ENCODE measurements around the gene KIT. TPM values are rescaled to one million over a fixed set of nuclear protein-coding genes. Genes with fewer than 3 reads are reported as not detected.

The KIT gene
- total and polyA plus RNA-seq, 2 donors (not counting 1 experiment from before 2014, with no cell fraction given) = 0.50 to 19.9 TPM

DNA sequence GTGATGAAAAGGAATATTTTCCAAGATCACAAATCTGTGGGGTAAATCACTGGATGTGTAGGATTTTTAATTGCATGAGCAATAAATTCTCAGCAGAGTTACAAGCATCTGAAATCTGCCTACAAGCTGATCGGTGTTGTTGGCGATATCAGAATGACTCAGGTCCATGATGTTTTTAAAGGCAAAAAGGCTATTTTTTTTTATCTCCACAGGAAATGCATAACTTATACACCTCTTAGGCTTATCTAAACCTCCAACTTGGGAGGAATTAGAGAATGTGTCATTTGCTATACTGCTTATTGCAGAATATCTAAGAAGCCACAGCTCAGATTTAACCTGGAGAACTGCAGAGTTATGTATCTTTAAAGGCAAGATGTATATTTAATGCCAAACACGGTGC, 61.6 kb downstream of the KIT start:
- Histone ChIP-seq H3K4me3 (replicated peaks in 1 of 4; ENCODE audit: control extremely low read depth in 1 of 4, insufficient read depth in 1 of 4, low read depth in 3 of 4, low read length in 4 of 4) (no peak overlapping the region), H3K4me2 (ENCODE audit: extremely low read depth, insufficient read depth, low read length) (no peak overlapping the region), H4K20me1 (ENCODE audit: control insufficient read depth, extremely low read depth, insufficient read depth, low read length) (no peaks in the 10 kb centered on the region), H3K27ac (ENCODE audit: insufficient read depth, low read length) (no peak overlapping the region), H2AFZ (ENCODE audit: low read length) (no peak overlapping the region), H3K36me3 (ENCODE audit: control insufficient read depth, insufficient read depth, low read length) (no peaks in the 10 kb centered on the region), H3K79me2 (ENCODE audit: control insufficient read depth, insufficient read depth, low read length) (no peaks in the 10 kb centered on the region), H3K9me3 (ENCODE audit: control insufficient read depth, insufficient read depth, low read depth, low read length) (no peaks in the 10 kb centered on the region), H3K27me3 (ENCODE audit: control insufficient read depth, insufficient read depth, low read length) (no peaks in the 10 kb centered on the region), H3K9ac (ENCODE audit: insufficient read depth, low read length) (no peak overlapping the region), H3K4me1 (ENCODE audit: control insufficient read depth, extremely low read depth, insufficient read depth, low read length) (no peaks in the 10 kb centered on the region)
- TF ChIP-seq EZH2 (IDR thresholded peaks at IDR 0.05; ENCODE audit: low read length, missing control alignments) = no peak
- TF ChIP-seq, protein P1, sequence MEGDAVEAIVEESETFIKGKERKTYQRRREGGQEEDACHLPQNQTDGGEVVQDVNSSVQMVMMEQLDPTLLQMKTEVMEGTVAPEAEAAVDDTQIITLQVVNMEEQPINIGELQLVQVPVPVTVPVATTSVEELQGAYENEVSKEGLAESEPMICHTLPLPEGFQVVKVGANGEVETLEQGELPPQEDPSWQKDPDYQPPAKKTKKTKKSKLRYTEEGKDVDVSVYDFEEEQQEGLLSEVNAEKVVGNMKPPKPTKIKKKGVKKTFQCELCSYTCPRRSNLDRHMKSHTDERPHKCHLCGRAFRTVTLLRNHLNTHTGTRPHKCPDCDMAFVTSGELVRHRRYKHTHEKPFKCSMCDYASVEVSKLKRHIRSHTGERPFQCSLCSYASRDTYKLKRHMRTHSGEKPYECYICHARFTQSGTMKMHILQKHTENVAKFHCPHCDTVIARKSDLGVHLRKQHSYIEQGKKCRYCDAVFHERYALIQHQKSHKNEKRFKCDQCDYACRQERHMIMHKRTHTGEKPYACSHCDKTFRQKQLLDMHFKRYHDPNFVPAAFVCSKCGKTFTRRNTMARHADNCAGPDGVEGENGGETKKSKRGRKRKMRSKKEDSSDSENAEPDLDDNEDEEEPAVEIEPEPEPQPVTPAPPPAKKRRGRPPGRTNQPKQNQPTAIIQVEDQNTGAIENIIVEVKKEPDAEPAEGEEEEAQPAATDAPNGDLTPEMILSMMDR (conservative IDR thresholded peaks at IDR 0.05 in 1 of 2, IDR thresholded peaks at IDR 0.05 in 1 of 2; ENCODE audit: low read depth in 1 of 2, low read length in 2 of 2) = no peak
- peak in 1 of 2 donors; percentile 11 for DNase-seq (ENCODE audit: low read depth in 2 of 2)

DNA sequence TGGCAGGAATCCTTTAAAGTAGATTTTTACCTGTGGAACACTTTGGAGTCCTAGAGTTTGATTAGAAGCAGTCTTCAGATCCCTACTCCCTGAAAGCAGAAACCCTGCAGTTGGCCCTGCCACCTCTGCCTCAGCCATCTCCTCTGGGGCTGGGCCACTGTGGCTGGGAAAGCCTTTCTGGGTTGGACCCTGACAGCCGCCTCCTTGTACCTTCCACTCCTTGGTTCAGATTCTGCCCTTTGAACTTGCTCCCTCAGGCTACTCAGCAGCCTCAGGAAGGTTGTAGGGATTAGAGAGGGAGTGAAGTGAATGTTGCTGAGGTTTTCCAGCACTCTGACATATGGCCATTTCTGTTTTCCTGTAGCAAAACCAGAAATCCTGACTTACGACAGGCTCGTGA, 65.5 kb downstream of the KIT start:
- no peak for DNase-seq (ENCODE audit: low read depth in 2 of 2)
- Histone ChIP-seq H3K4me1 (ENCODE audit: control insufficient read depth, extremely low read depth, insufficient read depth, low read length) (no peaks in the 10 kb centered on the region), H3K79me2 (ENCODE audit: control insufficient read depth, insufficient read depth, low read length) (no peaks in the 10 kb centered on the region), H3K27ac (ENCODE audit: insufficient read depth, low read length) (no peak overlapping the region), H3K9me3 (ENCODE audit: control insufficient read depth, insufficient read depth, low read depth, low read length) (no peaks in the 10 kb centered on the region), H2AFZ (ENCODE audit: low read length) (no peak overlapping the region), H3K36me3 (ENCODE audit: control insufficient read depth, insufficient read depth, low read length) (no peaks in the 10 kb centered on the region), H4K20me1 (ENCODE audit: control insufficient read depth, extremely low read depth, insufficient read depth, low read length) (no peaks in the 10 kb centered on the region), H3K4me3 (replicated peaks in 1 of 4; ENCODE audit: control extremely low read depth in 1 of 4, insufficient read depth in 1 of 4, low read depth in 3 of 4, low read length in 4 of 4) (no peak overlapping the region), H3K9ac (ENCODE audit: insufficient read depth, low read length) (no peak overlapping the region), H3K4me2 (ENCODE audit: extremely low read depth, insufficient read depth, low read length) (no peak overlapping the region), H3K27me3 (ENCODE audit: control insufficient read depth, insufficient read depth, low read length) (no peaks in the 10 kb centered on the region)
- TF ChIP-seq, protein P1 (conservative IDR thresholded peaks at IDR 0.05 in 1 of 2, IDR thresholded peaks at IDR 0.05 in 1 of 2; ENCODE audit: low read depth in 1 of 2, low read length in 2 of 2) = no peak
- TF ChIP-seq EZH2 (IDR thresholded peaks at IDR 0.05; ENCODE audit: low read length, missing control alignments) = no peak

DNA sequence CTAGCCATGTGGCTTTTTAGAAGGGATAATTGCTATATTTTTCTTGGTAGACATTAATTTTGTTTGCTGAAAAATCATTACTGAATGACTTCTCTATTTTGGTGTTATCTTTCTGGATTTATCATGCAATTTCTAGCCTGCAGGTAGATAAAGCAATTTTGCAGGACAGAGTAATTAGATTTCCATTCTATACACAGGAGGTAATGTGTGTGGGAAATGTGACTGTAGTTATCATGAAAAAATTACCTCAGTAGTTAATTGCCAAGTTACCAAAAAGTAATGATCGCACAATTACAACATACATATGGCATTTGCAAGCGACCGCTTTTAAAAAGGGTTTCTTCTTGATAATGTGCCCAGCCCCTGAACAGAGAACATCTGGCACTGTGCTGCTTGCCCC, 66.1 kb downstream of the KIT start:
- TF ChIP-seq EZH2 (IDR thresholded peaks at IDR 0.05; ENCODE audit: low read length, missing control alignments) = no peak
- TF ChIP-seq, protein P1 (conservative IDR thresholded peaks at IDR 0.05 in 1 of 2, IDR thresholded peaks at IDR 0.05 in 1 of 2; ENCODE audit: low read depth in 1 of 2, low read length in 2 of 2) = no peak
- no peaks in the 10 kb centered on the region for H4K20me1 ChIP-seq (ENCODE audit: control insufficient read depth, extremely low read depth, insufficient read depth, low read length)
- DNase-seq (ENCODE audit: low read depth in 2 of 2) = no peak
- H3K9me3 ChIP-seq (ENCODE audit: control insufficient read depth, insufficient read depth, low read depth, low read length) = no peaks in the 10 kb centered on the region
- no peak overlapping the region for H2AFZ ChIP-seq (ENCODE audit: low read length)
- no peak overlapping the region for H3K27ac ChIP-seq (ENCODE audit: insufficient read depth, low read length)
- no peaks in the 10 kb centered on the region for H3K4me1 ChIP-seq (ENCODE audit: control insufficient read depth, extremely low read depth, insufficient read depth, low read length)
- no peaks in the 10 kb centered on the region for H3K36me3 ChIP-seq (ENCODE audit: control insufficient read depth, insufficient read depth, low read length)
- no peak overlapping the region for H3K9ac ChIP-seq (ENCODE audit: insufficient read depth, low read length)
- H3K4me3 ChIP-seq (replicated peaks in 1 of 4; ENCODE audit: control extremely low read depth in 1 of 4, insufficient read depth in 1 of 4, low read depth in 3 of 4, low read length in 4 of 4) = no peak overlapping the region
- H3K4me2 ChIP-seq (ENCODE audit: extremely low read depth, insufficient read depth, low read length) = no peak overlapping the region
- no peaks in the 10 kb centered on the region for H3K79me2 ChIP-seq (ENCODE audit: control insufficient read depth, insufficient read depth, low read length)
- no peaks in the 10 kb centered on the region for H3K27me3 ChIP-seq (ENCODE audit: control insufficient read depth, insufficient read depth, low read length)
